HepG2 (cell line): ENCODE measurements around the gene FAM174C. TPM values are rescaled to one million over a fixed set of nuclear protein-coding genes. Genes with fewer than 3 reads are reported as not detected.
A peak's percentile ranks its signal among the peaks of the same experiment; 100 is the strongest.

Experiments
- CENPX ChIP-seq: sonication (generic); formaldehyde crosslinking; IDR thresholded peaks from 2 replicates; pipeline ENCODE4 v1.9.0; 2021; ENCODE audit warnings: mild to moderate bottlenecking, missing genetic modification reagents, moderate library complexity
- EEA1 ChIP-seq: sonication (generic); formaldehyde crosslinking; IDR thresholded peaks from 2 replicates; pipeline ENCODE4 v1.5.1; 2020; ENCODE audit warnings: mild to moderate bottlenecking, missing genetic modification reagents, borderline replicate concordance
- KDM2A ChIP-seq: sonication (generic); formaldehyde crosslinking; IDR thresholded peaks from 2 replicates; pipeline ENCODE4 v1.4.0; 2020; ENCODE audit warnings: low read depth, missing genetic modification reagents, borderline replicate concordance
- MYNN ChIP-seq: sonication (generic); formaldehyde crosslinking; IDR thresholded peaks from 2 replicates; pipeline ENCODE4 v1.4.0; 2020; ENCODE audit warnings: mild to moderate bottlenecking, low read depth, missing genetic modification reagents
- PAF1 ChIP-seq: IDR thresholded peaks from 2 replicates; pipeline ENCODE4 v1.6.1; 2016; ENCODE audit warnings: missing genetic modification reagents, missing compliant biosample characterization
- PRPF4 ChIP-seq: fragments of 200-400 bp; formaldehyde crosslinking; IDR thresholded peaks from 2 replicates; pipeline ENCODE4 v1.6.1; 2016; ENCODE audit warnings: low read length, low read depth; ENCODE audit not compliant: poor library complexity, severe bottlenecking
- SMARCE1 ChIP-seq: fragments of 450-650 bp; IDR thresholded peaks from 2 replicates; pipeline ENCODE4 v1.6.1; 2017; ENCODE audit warnings: borderline replicate concordance
- TP53 ChIP-seq: sonication (generic); formaldehyde crosslinking; conservative IDR thresholded peaks from 2 replicates; pipeline ENCODE4 v1.4.0; 2020; ENCODE audit warnings: missing genetic modification reagents
- TSC22D2 ChIP-seq: sonication (generic); formaldehyde crosslinking; IDR thresholded peaks from 2 replicates; pipeline ENCODE4 v1.5.1; 2020; ENCODE audit warnings: missing genetic modification reagents, mild to moderate bottlenecking, borderline replicate concordance
- ZFP62 ChIP-seq: sonication (generic); formaldehyde crosslinking; IDR thresholded peaks from 2 replicates; pipeline ENCODE4 v1.4.0; 2020; ENCODE audit warnings: missing genetic modification reagents
- ZNF720 ChIP-seq: sonication (generic); formaldehyde crosslinking; IDR thresholded peaks from 2 replicates; pipeline ENCODE4 v1.4.0; 2020; ENCODE audit warnings: missing genetic modification reagents
- ZNF776 ChIP-seq: sonication (generic); formaldehyde crosslinking; IDR thresholded peaks from 2 replicates; pipeline ENCODE4 v1.4.0; 2020; ENCODE audit warnings: mild to moderate bottlenecking, missing genetic modification reagents
- polyA plus RNA-seq, 8 experiments: library from polyadenylated mRNA; depleted of rRNA in 3 of 8; stranded (reverse) in 7 of 8; unstranded in 1 of 8; fragments of >200 nt; fragmentation: Illumina TruSeq in 4 of 8; extraction: Trizol in 4 of 8; gene quantifications; 2 replicates each; pipeline versions ENCODE4 v1.2.1 to v1.2.3, GENCODE V29; 2011 to 2016; ENCODE audit warnings: low read depth in 4 of 8, missing spikeins in 1 of 8, mixed read lengths in 1 of 8; ENCODE audit not compliant: insufficient read depth in 1 of 8
- total RNA-seq, 5 experiments: library from RNA; depleted of rRNA; stranded (reverse); fragments of >200 nt; fragmentation: Illumina TruSeq; extraction: Trizol; gene quantifications; 2 replicates each; pipeline ENCODE4 v1.2.3, GENCODE V29; 2016; ENCODE audit warnings: low read depth in 1 of 5
- TF ChIP-seq, protein P1 (sequence below), 2 experiments: fragments of 450-650 bp in 1 of 2; sonication (generic) in 1 of 2; formaldehyde crosslinking in 1 of 2; IDR thresholded peaks; 2 replicates each; pipeline versions ENCODE4 v1.6.1 to v1.8.0; 2016 to 2022; ENCODE audit warnings: antibody characterized with exemption in 1 of 2, mild to moderate bottlenecking in 1 of 2, missing genetic modification reagents in 1 of 2
- TF ChIP-seq, protein P2 (sequence below): sonication (generic); formaldehyde crosslinking; IDR thresholded peaks from 2 replicates; pipeline ENCODE4 v1.5.0; 2020; ENCODE audit warnings: missing genetic modification reagents
- TF ChIP-seq, protein P3 (sequence below): sonication (generic); formaldehyde crosslinking; IDR thresholded peaks from 2 replicates; pipeline ENCODE4 v1.8.0; 2022; ENCODE audit warnings: missing genetic modification reagents, mild to moderate bottlenecking, inconsistent platforms, borderline replicate concordance
- TF ChIP-seq, protein P4 (sequence below): sonication (generic); formaldehyde crosslinking; IDR thresholded peaks from 2 replicates; pipeline ENCODE4 v1.4.0; 2020; ENCODE audit warnings: missing genetic modification reagents

Gene FAM174C
- total and polyA plus RNA-seq, 2 of the 13 experiments (the other 11 are each of a cell fraction or from before 2014, with no cell fraction given), result 19.5 to 31.3 TPM

DNA sequence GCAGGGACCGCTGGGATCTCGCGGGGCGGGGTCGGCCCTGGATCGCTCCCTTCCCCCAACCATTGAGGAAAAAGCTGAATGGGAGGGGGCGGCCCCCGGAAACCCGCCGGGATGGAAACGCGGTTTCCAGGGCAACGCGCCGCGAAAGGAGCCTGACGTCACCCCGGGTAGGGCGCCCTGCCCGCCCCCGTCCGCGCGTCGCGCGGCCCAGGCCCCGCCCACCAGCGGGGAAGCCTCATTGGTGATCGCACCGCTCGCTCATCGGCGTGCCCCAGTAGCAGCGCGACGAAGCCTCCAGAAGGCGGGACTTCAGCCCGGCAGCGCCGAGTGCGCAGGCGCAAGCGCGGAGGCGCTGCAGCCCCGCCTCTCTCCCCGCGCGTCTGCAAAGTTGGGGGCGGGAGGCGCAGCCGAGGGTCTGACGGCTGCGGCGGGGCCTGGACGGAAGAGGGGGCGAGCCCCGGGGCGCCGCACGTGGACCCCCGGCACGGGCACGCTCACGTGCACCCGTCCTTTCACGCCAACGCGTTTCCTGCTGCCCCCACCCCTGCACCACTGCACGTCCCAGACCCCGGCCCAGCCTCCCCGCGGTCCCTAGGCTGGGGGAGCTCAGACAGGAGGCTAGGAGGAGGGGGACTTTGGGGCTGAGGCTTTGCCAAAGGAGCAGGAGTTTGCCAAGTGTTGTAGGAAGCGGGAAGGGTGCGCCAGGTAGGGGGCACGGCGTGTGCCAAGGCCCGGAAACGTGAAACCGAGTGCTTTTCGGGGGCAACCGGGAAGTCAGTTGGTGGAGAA, 14.4 kb upstream of the FAM174C start (continued):
- TF ChIP-seq, protein P1, sequence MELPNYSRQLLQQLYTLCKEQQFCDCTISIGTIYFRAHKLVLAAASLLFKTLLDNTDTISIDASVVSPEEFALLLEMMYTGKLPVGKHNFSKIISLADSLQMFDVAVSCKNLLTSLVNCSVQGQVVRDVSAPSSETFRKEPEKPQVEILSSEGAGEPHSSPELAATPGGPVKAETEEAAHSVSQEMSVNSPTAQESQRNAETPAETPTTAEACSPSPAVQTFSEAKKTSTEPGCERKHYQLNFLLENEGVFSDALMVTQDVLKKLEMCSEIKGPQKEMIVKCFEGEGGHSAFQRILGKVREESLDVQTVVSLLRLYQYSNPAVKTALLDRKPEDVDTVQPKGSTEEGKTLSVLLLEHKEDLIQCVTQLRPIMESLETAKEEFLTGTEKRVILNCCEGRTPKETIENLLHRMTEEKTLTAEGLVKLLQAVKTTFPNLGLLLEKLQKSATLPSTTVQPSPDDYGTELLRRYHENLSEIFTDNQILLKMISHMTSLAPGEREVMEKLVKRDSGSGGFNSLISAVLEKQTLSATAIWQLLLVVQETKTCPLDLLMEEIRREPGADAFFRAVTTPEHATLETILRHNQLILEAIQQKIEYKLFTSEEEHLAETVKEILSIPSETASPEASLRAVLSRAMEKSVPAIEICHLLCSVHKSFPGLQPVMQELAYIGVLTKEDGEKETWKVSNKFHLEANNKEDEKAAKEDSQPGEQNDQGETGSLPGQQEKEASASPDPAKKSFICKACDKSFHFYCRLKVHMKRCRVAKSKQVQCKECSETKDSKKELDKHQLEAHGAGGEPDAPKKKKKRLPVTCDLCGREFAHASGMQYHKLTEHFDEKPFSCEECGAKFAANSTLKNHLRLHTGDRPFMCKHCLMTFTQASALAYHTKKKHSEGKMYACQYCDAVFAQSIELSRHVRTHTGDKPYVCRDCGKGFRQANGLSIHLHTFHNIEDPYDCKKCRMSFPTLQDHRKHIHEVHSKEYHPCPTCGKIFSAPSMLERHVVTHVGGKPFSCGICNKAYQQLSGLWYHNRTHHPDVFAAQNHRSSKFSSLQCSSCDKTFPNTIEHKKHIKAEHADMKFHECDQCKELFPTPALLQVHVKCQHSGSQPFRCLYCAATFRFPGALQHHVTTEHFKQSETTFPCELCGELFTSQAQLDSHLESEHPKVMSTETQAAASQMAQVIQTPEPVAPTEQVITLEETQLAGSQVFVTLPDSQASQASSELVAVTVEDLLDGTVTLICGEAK (IDR thresholded peaks at IDR 0.05), result no peak
- TF ChIP-seq, protein P1 (CRISPR knock-in tag; IDR thresholded peaks at IDR 0.05), result no peak
- TF ChIP-seq, protein P2, sequence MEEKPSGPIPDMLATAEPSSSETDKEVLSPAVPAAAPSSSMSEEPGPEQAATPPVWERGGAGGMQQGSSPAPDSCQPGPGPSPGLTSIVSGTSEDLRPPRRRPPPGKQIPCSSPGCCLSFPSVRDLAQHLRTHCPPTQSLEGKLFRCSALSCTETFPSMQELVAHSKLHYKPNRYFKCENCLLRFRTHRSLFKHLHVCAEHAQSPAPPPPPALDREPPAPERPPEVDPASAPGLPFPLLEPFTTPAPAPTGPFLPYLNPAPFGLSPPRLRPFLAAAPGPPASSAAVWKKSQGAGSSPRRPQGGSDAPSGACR (CRISPR knock-in tag), result 0 out of 2 replicates have a peak, but pooled peaks have one; percentile 19
- no peak for TF ChIP-seq EEA1 (CRISPR knock-in tag)
- TF ChIP-seq MYNN (CRISPR knock-in tag), result no peak
- TF ChIP-seq ZNF720 (CRISPR knock-in tag), result no peak
- TF ChIP-seq TP53 (CRISPR knock-in tag), result no peak
- TF ChIP-seq PAF1, result no peak
- no peak for TF ChIP-seq ZFP62 (CRISPR knock-in tag)
- TF ChIP-seq SMARCE1, result no peak
- TF ChIP-seq, protein P3, sequence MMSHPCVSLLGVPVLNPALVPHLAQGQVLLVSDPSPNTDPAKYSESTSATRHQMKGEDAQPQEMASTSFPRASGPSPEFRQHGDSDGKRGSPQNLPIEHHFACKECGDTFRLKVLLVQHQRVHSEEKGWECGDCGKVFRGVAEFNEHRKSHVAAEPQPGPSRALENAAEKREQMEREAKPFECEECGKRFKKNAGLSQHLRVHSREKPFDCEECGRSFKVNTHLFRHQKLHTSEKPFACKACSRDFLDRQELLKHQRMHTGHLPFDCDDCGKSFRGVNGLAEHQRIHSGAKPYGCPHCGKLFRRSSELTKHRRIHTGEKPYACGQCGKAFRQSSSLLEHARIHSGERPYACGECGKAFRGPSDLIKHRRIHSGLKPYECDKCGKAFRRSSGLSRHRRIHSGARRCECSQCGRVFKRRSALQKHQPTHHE (CRISPR knock-in tag), result peak; percentile 29; the same call in 1 of the 2 replicates
- TF ChIP-seq PRPF4, result no peak
- TF ChIP-seq ZNF776 (CRISPR knock-in tag), result 0 out of 2 replicates have a peak, but pooled peaks have one; percentile 24
- TF ChIP-seq CENPX (CRISPR knock-in tag), result no peak
- no peak for TF ChIP-seq TSC22D2 (CRISPR knock-in tag)
- no peak; the same call in 1 of the 2 replicates for TF ChIP-seq KDM2A (CRISPR knock-in tag)
- TF ChIP-seq, protein P4, sequence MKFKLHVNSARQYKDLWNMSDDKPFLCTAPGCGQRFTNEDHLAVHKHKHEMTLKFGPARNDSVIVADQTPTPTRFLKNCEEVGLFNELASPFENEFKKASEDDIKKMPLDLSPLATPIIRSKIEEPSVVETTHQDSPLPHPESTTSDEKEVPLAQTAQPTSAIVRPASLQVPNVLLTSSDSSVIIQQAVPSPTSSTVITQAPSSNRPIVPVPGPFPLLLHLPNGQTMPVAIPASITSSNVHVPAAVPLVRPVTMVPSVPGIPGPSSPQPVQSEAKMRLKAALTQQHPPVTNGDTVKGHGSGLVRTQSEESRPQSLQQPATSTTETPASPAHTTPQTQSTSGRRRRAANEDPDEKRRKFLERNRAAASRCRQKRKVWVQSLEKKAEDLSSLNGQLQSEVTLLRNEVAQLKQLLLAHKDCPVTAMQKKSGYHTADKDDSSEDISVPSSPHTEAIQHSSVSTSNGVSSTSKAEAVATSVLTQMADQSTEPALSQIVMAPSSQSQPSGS, result peak; percentile 97
